ENCODE results near the gene ROBO2. TPM values are rescaled to one million over a fixed set of nuclear protein-coding genes. Genes with fewer than 3 reads are reported as not detected.

The ROBO2 gene
- total and polyA plus RNA-seq, 10 donors, result 0.41 to 14.8 (median 5.2) TPM

GRCh38 chr3:77372634-77373346 is 332.9 kb downstream of the ROBO2 start:
- WGBS, 5 donors, result 77 to 88% (median 84%) methylated on average over 2 of the region's 2 CpGs

DNA sequence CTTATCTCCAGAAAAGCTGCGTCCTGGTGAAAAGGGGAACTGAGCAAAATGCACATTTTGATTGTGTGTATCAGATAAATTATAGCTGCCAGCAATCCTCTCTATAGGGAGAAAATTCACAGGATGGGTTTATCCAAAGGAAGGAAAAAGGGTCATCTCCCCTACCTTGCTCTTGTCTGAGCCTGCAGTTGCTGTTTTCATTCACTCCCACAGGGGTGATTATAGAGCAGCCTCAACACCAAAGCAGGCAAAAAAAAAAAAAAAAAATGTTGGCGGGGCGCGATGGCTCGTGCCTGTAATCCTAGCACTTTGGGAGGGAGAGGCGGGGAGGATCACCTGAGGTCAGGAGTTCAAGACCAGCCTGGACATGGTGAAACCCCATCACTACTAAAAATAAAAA is 333.7 kb downstream of the ROBO2 start:
- H3K4me3 ChIP-seq, result no peak overlapping the region
- TF ChIP-seq, protein P1, sequence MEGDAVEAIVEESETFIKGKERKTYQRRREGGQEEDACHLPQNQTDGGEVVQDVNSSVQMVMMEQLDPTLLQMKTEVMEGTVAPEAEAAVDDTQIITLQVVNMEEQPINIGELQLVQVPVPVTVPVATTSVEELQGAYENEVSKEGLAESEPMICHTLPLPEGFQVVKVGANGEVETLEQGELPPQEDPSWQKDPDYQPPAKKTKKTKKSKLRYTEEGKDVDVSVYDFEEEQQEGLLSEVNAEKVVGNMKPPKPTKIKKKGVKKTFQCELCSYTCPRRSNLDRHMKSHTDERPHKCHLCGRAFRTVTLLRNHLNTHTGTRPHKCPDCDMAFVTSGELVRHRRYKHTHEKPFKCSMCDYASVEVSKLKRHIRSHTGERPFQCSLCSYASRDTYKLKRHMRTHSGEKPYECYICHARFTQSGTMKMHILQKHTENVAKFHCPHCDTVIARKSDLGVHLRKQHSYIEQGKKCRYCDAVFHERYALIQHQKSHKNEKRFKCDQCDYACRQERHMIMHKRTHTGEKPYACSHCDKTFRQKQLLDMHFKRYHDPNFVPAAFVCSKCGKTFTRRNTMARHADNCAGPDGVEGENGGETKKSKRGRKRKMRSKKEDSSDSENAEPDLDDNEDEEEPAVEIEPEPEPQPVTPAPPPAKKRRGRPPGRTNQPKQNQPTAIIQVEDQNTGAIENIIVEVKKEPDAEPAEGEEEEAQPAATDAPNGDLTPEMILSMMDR (IDR thresholded peaks at IDR 0.05 in 8 of 11, conservative IDR thresholded peaks at IDR 0.05 in 3 of 11), result no peak
- TF ChIP-seq POLR2A (IDR thresholded peaks at IDR 0.05) (no peak), POLR2AphosphoS5 (IDR thresholded peaks at IDR 0.05) (no peak)
- H3K9me3 ChIP-seq, result peaks cover 0 to 3% (median 0%) of the 10 kb centered on the region in 8 donors
- H3K36me3 ChIP-seq, result no peaks in the 10 kb centered on the region
- 76 to 89% (median 83%) methylated on average over 6 of the region's 6 CpGs for WGBS, 5 donors
- H3K4me1 ChIP-seq, result no peaks in the 10 kb centered on the region
- no peak for DNase-seq
- H3K27me3 ChIP-seq (replicated peaks in 1 of 7), result no peaks in the 10 kb centered on the region
- intact Hi-C loops (cut with DNase I; ENCODE audit: low total_unique reads), result no loop called here
- no peak overlapping the region for H3K27ac ChIP-seq

More at GRCh38 chr3:77372634-77373346, 332.9 kb downstream of the ROBO2 start:
- peaks cover 0 to 3% (median 0%) of the 10 kb centered on the region in 8 donors for H3K9me3 ChIP-seq
- H3K4me3 ChIP-seq, result no peak overlapping the region
- H3K27ac ChIP-seq, result no peak overlapping the region
- intact Hi-C loops (cut with DNase I; ENCODE audit: low total_unique reads), result no loop called here
- H3K27me3 ChIP-seq (replicated peaks in 1 of 7), result no peaks in the 10 kb centered on the region
- TF ChIP-seq POLR2A (IDR thresholded peaks at IDR 0.05) (no peak), POLR2AphosphoS5 (IDR thresholded peaks at IDR 0.05) (no peak)
- TF ChIP-seq, protein P1 (IDR thresholded peaks at IDR 0.05 in 8 of 11, conservative IDR thresholded peaks at IDR 0.05 in 3 of 11), result no peak
- DNase-seq, result no peak
- H3K4me1 ChIP-seq, result no peaks in the 10 kb centered on the region
- no peaks in the 10 kb centered on the region for H3K36me3 ChIP-seq

GRCh38 chr3:77376511-77376910 is 336.6 kb downstream of the ROBO2 start:
- no peaks in the 10 kb centered on the region for H3K4me1 ChIP-seq
- H3K27me3 ChIP-seq (replicated peaks in 1 of 7), result no peaks in the 10 kb centered on the region
- no peak for TF ChIP-seq POLR2AphosphoS5 (IDR thresholded peaks at IDR 0.05)
- TF ChIP-seq, protein P1 (IDR thresholded peaks at IDR 0.05 in 8 of 11, conservative IDR thresholded peaks at IDR 0.05 in 3 of 11), result no peak
- TF ChIP-seq POLR2A (IDR thresholded peaks at IDR 0.05), result no peak
- no peak overlapping the region for H3K4me3 ChIP-seq
- intact Hi-C loops (cut with DNase I; ENCODE audit: low total_unique reads), result no loop called here
- DNase-seq, result no peak
- no peaks in the 10 kb centered on the region for H3K36me3 ChIP-seq
- H3K9me3 ChIP-seq, result peaks cover 0 to 3% (median 0%) of the 10 kb centered on the region in 8 donors
- WGBS, 5 donors, result 87 to 95% (median 93%) methylated on average over 2 of the region's 2 CpGs
- no peak overlapping the region for H3K27ac ChIP-seq

DNA sequence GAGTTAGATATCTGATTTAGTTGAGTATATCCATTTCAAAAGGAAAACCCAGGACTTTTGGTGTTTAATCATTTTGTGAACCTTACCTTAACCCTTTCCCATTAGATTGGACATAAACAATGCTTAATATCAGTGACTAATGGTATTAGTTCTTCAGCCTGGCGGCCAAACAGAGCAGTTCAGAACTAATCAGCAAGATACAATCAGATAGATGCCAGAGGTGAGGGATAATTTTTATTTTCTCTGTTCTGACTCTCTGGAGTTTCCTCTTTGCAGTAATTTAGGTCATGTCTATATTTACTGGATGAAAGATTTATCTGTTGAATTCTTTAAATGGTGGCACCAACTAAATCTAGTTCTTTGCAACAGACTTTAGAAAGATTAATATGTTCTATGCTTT is 337.8 kb downstream of the ROBO2 start:
- Histone ChIP-seq H3K36me3 (no peaks in the 10 kb centered on the region), H3K9me3 (peaks cover 0 to 3% (median 0%) of the 10 kb centered on the region in 8 donors), H3K27ac (no peak overlapping the region), H3K27me3 (replicated peaks in 1 of 7) (no peaks in the 10 kb centered on the region), H3K4me3 (no peak overlapping the region), H3K4me1 (no peaks in the 10 kb centered on the region)
- DNase-seq, result no peak
- TF ChIP-seq, protein P1 (IDR thresholded peaks at IDR 0.05 in 8 of 11, conservative IDR thresholded peaks at IDR 0.05 in 3 of 11), result no peak
- TF ChIP-seq POLR2AphosphoS5 (IDR thresholded peaks at IDR 0.05), result no peak
- no peak for TF ChIP-seq POLR2A (IDR thresholded peaks at IDR 0.05)
- intact Hi-C loops (cut with DNase I; ENCODE audit: low total_unique reads), result no loop called here
- 68 to 88% (median 77%) methylated on average over 1 of the region's 1 CpG for WGBS, 5 donors
